ENCODE measurements around the gene YIPF1. TPM values are rescaled to one million over a fixed set of nuclear protein-coding genes. Genes with fewer than 3 reads are reported as not detected.

YIPF1 gene
- polyA plus RNA-seq, 3 donors = 24.4 to 51.9 (median 42.1) TPM

GRCh38 chr1:53862507-53862906 lies 27.1 kb downstream of the YIPF1 start:
- peaks cover 53 to 72% of the 10 kb centered on the region in 2 donors for H3K36me3 Mint-ChIP-seq
- H4K20me1 ChIP-seq (ENCODE audit: insufficient read depth, low read length) = no peaks in the 10 kb centered on the region
- TF ChIP-seq CTCF (IDR thresholded peaks at IDR 0.05) = no peak
- no peaks in the 10 kb centered on the region for H3K79me2 ChIP-seq (ENCODE audit: insufficient read depth, low read length)
- H3K9ac ChIP-seq (ENCODE audit: insufficient read depth, low read length, poor library complexity, severe bottlenecking) = no peak overlapping the region
- no peak overlapping the region for H3K4me3 ChIP-seq (replicated peaks in 1 of 3; ENCODE audit: low read depth in 2 of 3, low read length in 3 of 3)
- H3K27me3 ChIP-seq (ENCODE audit: control insufficient read depth in 2 of 2, insufficient read depth in 2 of 2, low read length in 2 of 2) = no peaks in the 10 kb centered on the region
- H3K27ac ChIP-seq (ENCODE audit: low read depth in 1 of 2, low read length in 2 of 2) = no peak overlapping the region
- DNase-seq = no peak
- H3K4me1 ChIP-seq (ENCODE audit: control insufficient read depth in 1 of 2, insufficient read depth in 2 of 2, low read length in 2 of 2) = no peaks in the 10 kb centered on the region
- intact Hi-C loops (cut with micrococcal nuclease) = loop anchor here (2.0 to 5.0 kb wide), 2 partner anchors 96 to 100 kb away; no protein-coding TSS in a partner anchor
- H3K36me3 ChIP-seq (replicated peaks in 1 of 2; ENCODE audit: control insufficient read depth in 1 of 2, insufficient read depth in 2 of 2, low read length in 2 of 2) = peaks cover 44 to 89% of the 10 kb centered on the region in 2 donors
- H2AFZ ChIP-seq (ENCODE audit: insufficient read depth, low read depth, low read length, poor library complexity, severe bottlenecking) = no peak overlapping the region
- peaks cover 2% of the 10 kb centered on the region for H3K4me1 Mint-ChIP-seq
- H3K9me3 ChIP-seq (replicated peaks in 1 of 2; ENCODE audit: control insufficient read depth in 1 of 2, insufficient read depth in 1 of 2, low read length in 2 of 2) = no peaks in the 10 kb centered on the region
- no peak overlapping the region for H3K27ac Mint-ChIP-seq
- 49% methylated on average over 4 of the region's 7 CpGs for WGBS (ENCODE audit: insufficient coverage)
- no peak overlapping the region for H3K4me3 Mint-ChIP-seq
- peaks cover 0 to 2% (median 0%) of the 10 kb centered on the region in 3 donors for H3K27me3 Mint-ChIP-seq (ENCODE audit: low read depth in 3 of 3)
- H3K9me3 Mint-ChIP-seq = peaks cover 0 to 2% (median 0%) of the 10 kb centered on the region in 7 donors
- H3K4me2 ChIP-seq (replicated peaks; ENCODE audit: extremely low read depth, low read length, poor library complexity, severe bottlenecking) = no peak overlapping the region

GRCh38 chr1:53860967-53861411 lies 28.6 kb downstream of the YIPF1 start:
- H3K27me3 ChIP-seq (ENCODE audit: control insufficient read depth in 2 of 2, insufficient read depth in 2 of 2, low read length in 2 of 2) = no peaks in the 10 kb centered on the region

More at GRCh38 chr1:53860967-53861411, 28.6 kb downstream of the YIPF1 start:
- Mint-ChIP-seq H3K36me3 (peaks cover 56 to 72% of the 10 kb centered on the region in 2 donors), H3K27me3 (ENCODE audit: low read depth in 3 of 3) (peaks cover 0 to 2% (median 0%) of the 10 kb centered on the region in 3 donors), H3K27ac (no peak overlapping the region), H3K9me3 (no peaks in the 10 kb centered on the region), H3K4me1 (peaks cover 2% of the 10 kb centered on the region), H3K4me3 (no peak overlapping the region)
- Histone ChIP-seq H3K79me2 (ENCODE audit: insufficient read depth, low read length) (no peaks in the 10 kb centered on the region), H3K4me3 (replicated peaks in 1 of 3; ENCODE audit: low read depth in 2 of 3, low read length in 3 of 3) (no peak overlapping the region), H2AFZ (ENCODE audit: insufficient read depth, low read depth, low read length, poor library complexity, severe bottlenecking) (no peak overlapping the region), H3K27ac (ENCODE audit: low read depth in 1 of 2, low read length in 2 of 2) (no peak overlapping the region), H3K4me1 (ENCODE audit: control insufficient read depth in 1 of 2, insufficient read depth in 2 of 2, low read length in 2 of 2) (no peaks in the 10 kb centered on the region), H3K9ac (ENCODE audit: insufficient read depth, low read length, poor library complexity, severe bottlenecking) (no peak overlapping the region), H3K9me3 (replicated peaks in 1 of 2; ENCODE audit: control insufficient read depth in 1 of 2, insufficient read depth in 1 of 2, low read length in 2 of 2) (no peaks in the 10 kb centered on the region), H3K4me2 (replicated peaks; ENCODE audit: extremely low read depth, low read length, poor library complexity, severe bottlenecking) (no peak overlapping the region), H3K36me3 (replicated peaks in 1 of 2; ENCODE audit: control insufficient read depth in 1 of 2, insufficient read depth in 2 of 2, low read length in 2 of 2) (peaks cover 50 to 89% of the 10 kb centered on the region in 2 donors), H4K20me1 (ENCODE audit: insufficient read depth, low read length) (no peaks in the 10 kb centered on the region)
- intact Hi-C loops (cut with micrococcal nuclease) = loop anchor here in 1 of 2 donors (5.0 kb wide), 1 partner anchor 101 kb away; no protein-coding TSS in a partner anchor
- peak; percentile 20 to 46 (median 45) for DNase-seq
- TF ChIP-seq CTCF (IDR thresholded peaks at IDR 0.05) = peak; percentile 86
